ENCODE results near the gene KSR2.

KSR2 gene

GRCh38 chr12:117453961-117454360 is 514.8 kb downstream of the KSR2 start:
- no peak for DNase-seq (ENCODE audit: extremely low spot score, insufficient read length, low read depth)

GRCh38 chr12:117452112-117452511 is 516.7 kb downstream of the KSR2 start:
- no peak for DNase-seq (ENCODE audit: extremely low spot score, insufficient read length, low read depth)
- no peak for FAIRE-seq

More at GRCh38 chr12:117453961-117454360, 514.8 kb downstream of the KSR2 start:
- FAIRE-seq = no peak

- no peak for DNase-seq (ENCODE audit: extremely low spot score, insufficient read length, low read depth)
- no peak for FAIRE-seq
These were observed 518.6 kb downstream of the KSR2 start for GRCh38 chr12:117450209-117450608.

- FAIRE-seq (no peak), DNase-seq (ENCODE audit: extremely low spot score, insufficient read length, low read depth) (no peak)
These were observed 521.0 kb downstream of the KSR2 start for GRCh38 chr12:117447665-117448366.

- DNase-seq (ENCODE audit: extremely low spot score, insufficient read length, low read depth) = no peak
- no peak for FAIRE-seq
These were observed 524.0 kb downstream of the KSR2 start for GRCh38 chr12:117444781-117445180.

- DNase-seq (ENCODE audit: extremely low spot score, insufficient read length, low read depth) (no peak), FAIRE-seq (no peak)
These were observed 527.0 kb downstream of the KSR2 start for GRCh38 chr12:117441751-117442150.

- FAIRE-seq = no peak
- DNase-seq (ENCODE audit: extremely low spot score, insufficient read length, low read depth) = no peak
These were observed 528.4 kb downstream of the KSR2 start for GRCh38 chr12:117440384-117440783.

GRCh38 chr12:117439531-117440001 is 529.2 kb downstream of the KSR2 start:
- FAIRE-seq = no peak
- DNase-seq (ENCODE audit: extremely low spot score, insufficient read length, low read depth) = no peak

GRCh38 chr12:117438809-117439208 is 530.0 kb downstream of the KSR2 start:
- FAIRE-seq = no peak

GRCh38 chr12:117437516-117438255 is 531.1 kb downstream of the KSR2 start:
- no peak for FAIRE-seq

More at GRCh38 chr12:117438809-117439208, 530.0 kb downstream of the KSR2 start:
- no peak for DNase-seq (ENCODE audit: extremely low spot score, insufficient read length, low read depth)

GRCh38 chr12:117433878-117434277 is 534.9 kb downstream of the KSR2 start:
- no peak for FAIRE-seq
- no peak for DNase-seq (ENCODE audit: extremely low spot score, insufficient read length, low read depth)

More at GRCh38 chr12:117437516-117438255, 531.1 kb downstream of the KSR2 start:
- DNase-seq (ENCODE audit: extremely low spot score, insufficient read length, low read depth) = no peak

GRCh38 chr12:117430246-117430645 is 538.5 kb downstream of the KSR2 start:
- DNase-seq (ENCODE audit: extremely low spot score, insufficient read length, low read depth) (no peak), FAIRE-seq (no peak)

GRCh38 chr12:117427211-117427610 is 541.6 kb downstream of the KSR2 start:
- no peak for DNase-seq (ENCODE audit: extremely low spot score, insufficient read length, low read depth)
- FAIRE-seq = no peak

GRCh38 chr12:117421987-117422386 is 546.8 kb downstream of the KSR2 start:
- no peak for DNase-seq (ENCODE audit: extremely low spot score, insufficient read length, low read depth)
- FAIRE-seq = no peak

- no peak for FAIRE-seq
These were observed 547.6 kb downstream of the KSR2 start for GRCh38 chr12:117421068-117421752.

GRCh38 chr12:117417004-117417403 is 551.8 kb downstream of the KSR2 start:
- FAIRE-seq = no peak

More at GRCh38 chr12:117421068-117421752, 547.6 kb downstream of the KSR2 start:
- DNase-seq (ENCODE audit: extremely low spot score, insufficient read length, low read depth) = no peak

GRCh38 chr12:117412465-117413188 is 556.2 kb downstream of the KSR2 start:
- FAIRE-seq (no peak), DNase-seq (ENCODE audit: extremely low spot score, insufficient read length, low read depth) (no peak)

More at GRCh38 chr12:117417004-117417403, 551.8 kb downstream of the KSR2 start:
- DNase-seq (ENCODE audit: extremely low spot score, insufficient read length, low read depth) = no peak

- FAIRE-seq = no peak
- no peak for DNase-seq (ENCODE audit: extremely low spot score, insufficient read length, low read depth)
These were observed 559.5 kb downstream of the KSR2 start for GRCh38 chr12:117409286-117409685.

- DNase-seq (ENCODE audit: extremely low spot score, insufficient read length, low read depth) = no peak
- FAIRE-seq = no peak
These were observed 560.5 kb downstream of the KSR2 start for GRCh38 chr12:117408161-117408791.

All from GM18507 (cell line).